Activated naive CD8-positive, alpha-beta T cell treated with anti-CD3 and anti-CD28 coated beads, Interleukin-2, amount 10 ng/mL, durations not matched to agents 7 days and 5 days (primary cell): Measurements from ENCODE around the gene PLPPR1. TPM values are rescaled to one million over a fixed set of nuclear protein-coding genes. Genes with fewer than 3 reads are reported as not detected.
"Not testable (repeated sequence)": the region's sequence is repeated elsewhere in the genome, so short reads cannot be mapped to it uniquely, and the experiment has no call there.

Experiments used
- ATAC-seq: fragments of 150-1000 bp; cut with Tn5 transposase; one replicate; pipeline ENCODE4 v1.10.0; 2021; ENCODE audit warnings: low read depth, moderate library complexity
- POLR2A ChIA-PET: fragments of 350-600 bp; sonication (Branson Sonifier 250); formaldehyde crosslinking; loops from one replicate; lab custom pipeline; 2021; ENCODE audit warnings: antibody characterized with exemption; lab: Charles Lee
- DNase-seq: peaks from one replicate; pipeline ENCODE4 v3.0.0; 2021
- H3K27ac Mint-ChIP-seq: one replicate; pipeline ENCODE4 v1.8.0; 2022; ENCODE audit warnings: mild to moderate bottlenecking, mixed read lengths
- H3K27me3 Mint-ChIP-seq: one replicate; pipeline ENCODE4 v1.8.0; 2022; ENCODE audit warnings: mild to moderate bottlenecking, moderate library complexity, mixed read lengths
- H3K36me3 Mint-ChIP-seq: one replicate; pipeline ENCODE4 v1.8.0; 2021; ENCODE audit warnings: mild to moderate bottlenecking, mixed read lengths
- H3K4me1 Mint-ChIP-seq: one replicate; pipeline ENCODE4 v1.8.0; 2021; ENCODE audit warnings: mixed read lengths
- H3K4me3 Mint-ChIP-seq: one replicate; pipeline ENCODE4 v1.8.0; 2022; ENCODE audit warnings: mild to moderate bottlenecking, moderate library complexity, mixed read lengths
- H3K9me3 Mint-ChIP-seq: one replicate; pipeline ENCODE4 v1.8.0; 2021; ENCODE audit warnings: mixed read lengths
- total RNA-seq, 2 experiments: library from RNA; stranded (reverse); gene quantifications; one replicate each; pipeline ENCODE4 v1.2.3, GENCODE V29; 2021

Gene PLPPR1
- total RNA-seq, 2 experiments from 2014 or later: not detected

DNA sequence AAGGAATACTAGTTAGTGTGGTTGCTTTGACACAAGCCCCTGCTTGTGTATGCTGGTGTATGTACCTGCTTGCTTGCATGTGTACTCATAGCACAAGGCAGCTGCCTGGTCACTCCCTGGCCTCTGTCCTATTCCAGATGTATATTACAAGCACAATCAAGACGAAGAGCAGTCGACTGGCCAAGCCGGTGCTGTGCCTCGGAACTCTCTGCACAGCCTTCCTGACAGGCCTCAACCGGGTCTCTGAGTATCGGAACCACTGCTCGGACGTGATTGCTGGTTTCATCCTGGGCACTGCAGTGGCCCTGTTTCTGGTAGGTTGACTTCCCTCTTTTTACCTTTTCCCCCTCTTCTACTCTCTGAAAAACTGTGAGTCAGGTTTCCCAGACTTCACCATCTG, 284.1 kb downstream of the PLPPR1 start:
- Mint-ChIP-seq H3K27me3 (peaks cover 5% of the 10 kb centered on the region), H3K4me3 (no peak overlapping the region), H3K36me3 (no peaks in the 10 kb centered on the region), H3K27ac (no peak overlapping the region), H3K9me3 (no peaks in the 10 kb centered on the region), H3K4me1 (no peaks in the 10 kb centered on the region)
- no peak for DNase-seq
- POLR2A ChIA-PET: no interaction called here
- ATAC-seq: no peak

DNA sequence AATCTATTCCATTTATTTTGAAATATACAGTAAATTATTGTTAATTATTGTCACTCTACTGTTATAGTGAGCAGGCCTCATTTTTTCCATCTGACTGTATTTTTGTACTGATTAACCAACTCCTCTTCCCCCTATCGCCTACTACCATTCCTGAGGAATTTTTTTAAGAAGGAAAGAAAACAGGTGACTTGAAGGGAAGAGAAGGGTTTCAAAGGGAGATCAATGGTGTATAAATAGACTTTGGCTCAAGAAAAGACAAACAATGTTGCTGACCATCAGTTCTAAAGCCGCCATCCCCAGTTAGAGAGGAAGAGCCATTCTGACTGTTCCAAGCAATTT, 286.6 kb downstream of the PLPPR1 start:
- no peak for DNase-seq
- POLR2A ChIA-PET: no interaction called here
- Mint-ChIP-seq H3K36me3 (no peaks in the 10 kb centered on the region), H3K4me3 (no peak overlapping the region), H3K27me3 (peaks cover 4% of the 10 kb centered on the region), H3K27ac (no peak overlapping the region), H3K4me1 (no peaks in the 10 kb centered on the region), H3K9me3 (no peaks in the 10 kb centered on the region)
- no peak for ATAC-seq

DNA sequence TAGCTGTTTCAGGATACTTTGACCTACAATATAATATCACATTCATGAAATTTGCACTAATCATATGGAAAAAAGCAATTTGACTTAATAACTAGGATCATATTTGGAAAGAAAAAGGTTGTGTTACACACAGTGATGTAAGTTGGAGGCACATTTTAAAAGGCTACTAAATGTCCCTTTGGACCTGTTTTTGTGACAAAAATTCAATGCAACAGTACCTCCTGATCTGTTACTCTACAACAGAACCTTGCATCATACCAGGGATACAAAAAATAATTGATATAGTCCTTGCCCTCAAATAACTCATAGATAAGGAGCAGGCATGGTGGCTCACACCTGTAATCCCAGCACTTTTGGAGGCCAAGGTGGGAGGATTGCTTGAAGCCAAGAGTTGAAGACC, 289.2 kb downstream of the PLPPR1 start:
- DNase-seq: no peak
- no peak for ATAC-seq
- H3K9me3 Mint-ChIP-seq: no peaks in the 10 kb centered on the region
- no peak overlapping the region for H3K4me3 Mint-ChIP-seq
- POLR2A ChIA-PET: no interaction called here
- no peaks in the 10 kb centered on the region for H3K36me3 Mint-ChIP-seq
- no peak overlapping the region for H3K27ac Mint-ChIP-seq
- peaks cover 2% of the 10 kb centered on the region for H3K27me3 Mint-ChIP-seq
- H3K4me1 Mint-ChIP-seq: no peaks in the 10 kb centered on the region

DNA sequence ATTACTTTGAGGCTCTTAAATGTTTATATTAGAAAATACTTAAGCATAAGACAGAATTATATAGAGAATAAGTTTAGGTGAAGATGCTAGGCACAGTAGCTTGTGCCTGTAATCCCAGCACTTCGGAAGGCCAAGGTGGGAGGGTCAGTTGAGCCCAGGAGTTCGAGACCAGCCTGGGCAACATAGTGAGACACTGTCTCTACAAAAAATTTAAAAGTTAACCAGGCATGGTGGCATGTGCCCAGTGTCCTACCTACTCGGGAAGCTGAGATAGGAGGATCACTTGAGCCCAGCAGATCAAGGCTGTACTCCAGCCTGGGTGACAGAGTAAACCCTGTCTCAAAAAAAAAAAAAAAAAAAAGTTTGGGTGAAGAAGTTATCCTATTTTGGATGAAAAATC, 294.6 kb downstream of the PLPPR1 start:
- Mint-ChIP-seq H3K36me3 (no peaks in the 10 kb centered on the region), H3K4me1 (no peaks in the 10 kb centered on the region), H3K9me3 (no peaks in the 10 kb centered on the region), H3K27ac (no peak overlapping the region), H3K4me3 (no peak overlapping the region), H3K27me3 (peaks cover 10% of the 10 kb centered on the region)
- POLR2A ChIA-PET: no interaction called here
- no peak for ATAC-seq
- no peak for DNase-seq

DNA sequence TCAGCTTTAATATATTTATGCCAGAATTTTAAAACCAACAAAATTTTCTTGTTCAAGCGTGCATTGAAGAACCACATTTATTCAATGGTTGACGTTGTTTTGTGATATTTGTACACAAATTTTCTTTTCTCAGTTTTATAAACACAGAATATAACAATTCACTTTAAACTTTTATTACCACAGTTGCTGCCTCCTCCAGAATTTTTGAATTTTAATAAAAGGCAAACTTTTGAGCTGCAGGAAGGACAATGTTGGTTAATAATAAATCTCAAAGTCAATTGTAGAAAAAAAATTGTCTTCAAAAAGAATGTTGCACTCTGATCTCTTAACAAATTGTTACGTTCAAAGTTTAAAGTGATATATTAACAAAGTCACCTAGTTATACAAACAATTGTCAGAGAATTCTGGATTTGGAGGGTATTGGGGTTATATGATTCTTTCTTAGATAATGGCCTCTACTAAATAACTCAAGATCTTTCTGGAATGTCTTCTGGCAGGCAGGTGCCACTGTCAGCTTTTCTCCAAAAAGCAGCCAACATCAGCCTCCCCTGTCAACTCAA, 295.8 kb downstream of the PLPPR1 start:
- Mint-ChIP-seq H3K4me3 (no peak overlapping the region), H3K36me3 (no peaks in the 10 kb centered on the region), H3K9me3 (no peaks in the 10 kb centered on the region), H3K4me1 (no peaks in the 10 kb centered on the region), H3K27me3 (peaks cover 12% of the 10 kb centered on the region), H3K27ac (no peak overlapping the region)
- DNase-seq (no peak), ATAC-seq (no peak)
- POLR2A ChIA-PET: no interaction called here

DNA sequence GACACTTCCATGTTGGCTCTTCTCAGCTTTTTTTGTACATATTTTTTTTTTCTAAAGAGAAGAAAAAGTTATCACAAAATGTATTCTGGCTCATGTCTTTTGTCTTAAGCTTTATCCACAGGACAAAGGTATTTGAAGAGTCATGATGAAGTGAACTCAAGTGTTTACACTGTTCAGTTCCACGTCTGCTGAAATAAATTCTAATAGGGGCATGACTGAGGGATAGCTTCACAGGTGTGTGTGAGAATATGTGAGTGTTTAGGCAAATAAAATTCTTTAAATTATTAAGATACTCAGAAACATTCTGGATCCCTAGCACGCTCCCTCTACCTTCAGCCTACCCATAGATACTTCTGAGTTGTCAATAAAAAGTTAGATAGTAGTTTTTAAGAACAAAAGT, 296.5 kb downstream of the PLPPR1 start:
- Mint-ChIP-seq H3K27ac (no peak overlapping the region), H3K9me3 (no peaks in the 10 kb centered on the region), H3K4me1 (no peaks in the 10 kb centered on the region), H3K4me3 (no peak overlapping the region), H3K27me3 (peaks cover 16% of the 10 kb centered on the region), H3K36me3 (no peaks in the 10 kb centered on the region)
- ATAC-seq (no peak), DNase-seq (no peak)
- POLR2A ChIA-PET: no interaction called here

DNA sequence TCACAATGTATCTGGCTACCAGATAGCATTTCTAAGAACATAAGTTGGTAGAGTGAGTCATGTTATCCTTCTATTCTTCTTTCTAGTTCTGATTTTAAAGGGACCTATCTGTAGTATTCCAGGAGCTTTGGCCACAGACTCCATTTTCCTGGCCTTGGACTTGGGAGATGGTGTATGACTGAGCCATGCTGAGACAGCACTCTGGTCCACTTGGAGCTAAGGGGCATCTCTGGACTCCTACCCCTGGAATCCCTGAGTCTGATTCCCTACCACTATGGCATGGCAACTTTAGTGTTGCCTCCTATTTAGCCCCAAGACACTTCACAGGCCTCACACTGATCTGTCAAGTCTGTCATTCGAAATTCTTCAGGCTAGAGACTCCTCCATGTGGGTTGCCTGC, 297.5 kb downstream of the PLPPR1 start:
- no peak for DNase-seq
- no peak for ATAC-seq
- Mint-ChIP-seq H3K9me3 (no peaks in the 10 kb centered on the region), H3K4me3 (no peak overlapping the region), H3K36me3 (no peaks in the 10 kb centered on the region), H3K27ac (no peak overlapping the region), H3K27me3 (peaks cover 13% of the 10 kb centered on the region), H3K4me1 (no peaks in the 10 kb centered on the region)
- POLR2A ChIA-PET: no interaction called here

DNA sequence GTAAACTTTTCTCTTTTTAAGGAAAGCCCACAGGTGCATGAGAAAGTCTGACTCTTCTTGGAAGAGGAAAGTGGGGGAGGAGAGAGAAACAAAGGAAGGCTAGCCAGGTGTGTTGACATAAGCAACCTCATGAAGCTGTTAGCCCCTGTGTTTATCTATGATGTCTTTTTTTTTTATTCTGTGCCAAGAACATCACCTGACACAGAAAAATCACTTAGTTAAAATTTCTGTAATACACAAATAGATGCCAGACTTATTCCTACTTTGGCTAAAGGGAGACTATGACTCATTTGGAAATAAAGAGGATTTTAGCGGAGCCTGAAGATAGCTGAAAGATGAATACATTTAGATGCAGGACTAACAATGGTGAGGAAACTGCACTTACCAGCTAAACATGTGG, 298.0 kb downstream of the PLPPR1 start:
- POLR2A ChIA-PET: no interaction called here
- H3K27ac Mint-ChIP-seq: no peak overlapping the region
- DNase-seq (no peak), ATAC-seq (no peak)
- no peak overlapping the region for H3K4me3 Mint-ChIP-seq
- no peaks in the 10 kb centered on the region for H3K36me3 Mint-ChIP-seq
- H3K27me3 Mint-ChIP-seq: peaks cover 13% of the 10 kb centered on the region
- H3K9me3 Mint-ChIP-seq: no peaks in the 10 kb centered on the region
- no peaks in the 10 kb centered on the region for H3K4me1 Mint-ChIP-seq

DNA sequence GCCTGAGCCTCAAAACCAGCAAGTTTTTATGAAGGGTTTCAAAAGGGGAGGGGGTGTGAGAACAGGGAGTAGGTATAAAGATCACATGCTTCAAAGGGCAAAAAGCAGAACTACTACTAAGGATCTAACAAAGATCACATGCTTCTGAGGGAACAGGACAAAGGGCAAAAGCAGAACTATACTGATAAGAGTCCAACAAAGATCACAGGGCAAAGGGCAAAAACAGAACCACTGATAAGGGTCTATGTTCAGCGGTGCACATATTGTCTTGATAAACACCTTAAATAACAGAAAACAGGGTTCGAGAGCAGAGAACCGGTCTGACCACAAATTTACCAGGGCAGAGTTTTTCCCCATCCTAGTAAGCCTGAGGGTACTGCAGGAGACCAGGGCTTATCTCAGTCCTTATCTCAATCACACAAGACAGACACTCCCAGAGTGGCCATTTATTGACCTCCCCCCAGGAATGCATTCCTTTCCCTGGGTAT, 298.9 kb downstream of the PLPPR1 start:
- H3K27me3 Mint-ChIP-seq: peaks cover 13% of the 10 kb centered on the region
- H3K4me3 Mint-ChIP-seq, H3K27ac Mint-ChIP-seq, DNase-seq, H3K9me3 Mint-ChIP-seq, H3K4me1 Mint-ChIP-seq, ATAC-seq, POLR2A ChIA-PET, H3K36me3 Mint-ChIP-seq: not testable (repeated sequence)

DNA sequence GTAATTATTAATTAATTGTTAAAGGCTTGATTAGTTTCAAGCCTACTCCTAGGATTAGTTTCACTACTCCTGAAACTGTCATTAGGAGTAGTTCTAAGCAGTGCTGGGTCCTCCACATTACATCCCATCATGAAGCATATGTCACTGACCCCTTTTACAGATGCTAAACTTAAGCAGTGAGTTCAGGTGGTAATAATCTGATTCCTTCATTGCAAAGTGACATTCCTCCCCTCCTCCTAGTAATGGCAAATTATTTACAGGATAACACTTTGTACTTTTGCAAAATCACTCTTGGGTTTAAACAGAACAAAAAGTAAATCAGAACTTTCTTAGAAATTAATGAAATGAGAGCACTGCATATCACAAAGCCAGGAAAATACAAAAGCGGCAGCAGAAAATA, 303.8 kb downstream of the PLPPR1 start:
- Mint-ChIP-seq H3K27me3 (peaks cover 6% of the 10 kb centered on the region), H3K9me3 (no peaks in the 10 kb centered on the region), H3K4me1 (no peaks in the 10 kb centered on the region), H3K36me3 (no peaks in the 10 kb centered on the region), H3K4me3 (no peak overlapping the region), H3K27ac (no peak overlapping the region)
- ATAC-seq (no peak), DNase-seq (no peak)
- POLR2A ChIA-PET: no interaction called here

DNA sequence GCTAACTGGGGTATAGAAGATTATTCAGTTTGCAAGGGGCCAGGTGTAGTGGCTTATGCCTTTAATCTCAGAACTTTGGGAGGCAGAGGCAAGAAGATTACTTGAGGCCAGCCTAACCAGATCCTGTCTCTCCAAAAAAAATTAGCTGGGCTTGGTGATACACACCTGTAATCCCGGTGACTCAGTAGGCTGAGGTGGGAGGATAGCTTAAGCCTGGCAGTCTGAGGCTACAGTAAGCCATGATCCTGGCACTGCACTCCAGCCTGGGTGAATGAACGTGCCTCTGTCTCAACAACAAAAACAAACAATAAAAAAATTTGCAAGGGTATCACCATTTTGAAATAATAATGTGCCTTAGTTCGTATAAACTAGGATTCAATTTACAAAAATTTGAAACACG, 305.0 kb downstream of the PLPPR1 start:
- Mint-ChIP-seq H3K27ac (no peak overlapping the region), H3K9me3 (no peaks in the 10 kb centered on the region), H3K4me3 (no peak overlapping the region), H3K27me3 (peaks cover 6% of the 10 kb centered on the region), H3K36me3 (no peaks in the 10 kb centered on the region), H3K4me1 (no peaks in the 10 kb centered on the region)
- ATAC-seq (no peak), DNase-seq (no peak)
- POLR2A ChIA-PET: no interaction called here

DNA sequence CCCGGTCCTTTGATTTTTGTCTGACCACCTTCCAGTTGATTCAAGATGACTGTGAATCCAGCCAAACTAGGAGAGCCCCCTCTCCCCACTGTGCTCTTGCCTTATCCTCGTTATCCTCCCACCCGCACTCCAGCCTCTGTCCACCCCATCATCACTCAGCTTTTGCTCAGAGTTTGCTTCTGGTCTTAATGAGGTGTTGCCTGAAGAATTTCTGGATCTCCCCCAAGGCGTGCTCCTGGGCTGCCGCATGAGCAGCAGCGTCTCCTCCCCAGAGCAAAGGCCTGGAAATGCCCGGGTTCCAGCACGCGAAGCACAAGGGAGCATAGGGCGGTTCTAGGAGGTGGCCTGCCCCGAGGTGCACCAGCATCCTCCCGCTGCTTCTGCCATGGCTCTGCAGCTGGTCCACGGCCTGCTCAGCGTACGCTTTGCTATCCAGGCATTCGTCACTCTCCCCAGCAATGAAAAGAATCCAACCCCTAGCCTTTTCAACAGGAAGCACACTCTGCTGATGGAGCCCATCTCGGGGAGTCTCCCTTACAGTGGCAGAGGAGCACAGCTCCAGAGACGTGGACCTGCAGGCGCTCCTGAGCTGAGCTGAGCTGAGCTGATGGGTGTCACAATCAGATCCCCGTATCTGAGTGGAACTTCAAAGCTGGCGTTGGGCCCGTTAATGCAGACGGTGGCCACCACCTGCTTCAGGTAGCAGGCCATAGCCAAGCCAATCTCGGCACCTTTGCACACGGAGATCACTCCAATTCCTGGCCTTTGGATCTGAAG, 305.6 kb downstream of the PLPPR1 start:
- no peak overlapping the region for H3K27ac Mint-ChIP-seq
- H3K9me3 Mint-ChIP-seq: no peaks in the 10 kb centered on the region
- ATAC-seq (no peak), DNase-seq (no peak)
- H3K36me3 Mint-ChIP-seq: no peaks in the 10 kb centered on the region
- no peaks in the 10 kb centered on the region for H3K4me1 Mint-ChIP-seq
- H3K4me3 Mint-ChIP-seq: no peak overlapping the region
- peaks cover 4% of the 10 kb centered on the region for H3K27me3 Mint-ChIP-seq
- POLR2A ChIA-PET: no interaction called here

DNA sequence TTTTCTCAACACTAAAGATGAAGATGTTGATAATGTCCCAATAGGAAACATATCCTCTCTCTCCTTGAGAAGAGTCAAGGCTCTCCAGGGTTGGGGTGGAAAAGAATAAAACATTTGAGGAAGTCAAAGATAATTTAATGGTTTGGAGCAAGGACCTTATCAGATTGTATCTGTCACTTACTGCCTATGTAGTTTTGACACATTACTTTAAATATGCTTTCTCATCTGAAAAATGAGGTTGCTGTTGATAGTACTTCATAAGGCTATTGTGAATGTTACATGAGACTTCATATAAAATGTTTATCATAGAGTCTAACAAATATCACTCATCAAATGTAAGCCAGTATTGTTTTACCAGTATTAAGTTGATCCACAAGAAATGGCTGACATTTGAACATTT, 307.6 kb downstream of the PLPPR1 start:
- Mint-ChIP-seq H3K4me1 (no peaks in the 10 kb centered on the region), H3K27ac (no peak overlapping the region), H3K27me3 (no peaks in the 10 kb centered on the region), H3K36me3 (no peaks in the 10 kb centered on the region), H3K9me3 (no peaks in the 10 kb centered on the region), H3K4me3 (no peak overlapping the region)
- ATAC-seq: no peak
- POLR2A ChIA-PET: no interaction called here
- no peak for DNase-seq

DNA sequence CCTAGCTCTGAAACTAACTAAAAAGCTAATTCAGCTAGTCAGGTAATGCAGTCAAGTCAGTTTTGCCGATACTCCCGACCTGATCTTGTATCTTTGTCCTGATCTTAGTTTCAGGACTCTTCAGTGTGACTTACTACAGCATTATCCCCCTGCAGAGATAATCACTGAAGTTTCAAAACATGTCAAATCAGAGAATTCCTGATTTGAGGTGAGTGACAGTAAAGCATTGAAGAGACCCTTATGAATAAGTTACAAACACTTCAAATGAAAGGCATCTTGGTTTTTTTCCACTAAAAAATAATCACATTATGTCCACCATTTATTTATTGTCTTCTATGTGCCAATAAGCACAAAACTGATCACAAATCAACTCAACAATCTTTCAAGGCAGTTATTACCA, 308.7 kb downstream of the PLPPR1 start:
- Mint-ChIP-seq H3K27me3 (no peaks in the 10 kb centered on the region), H3K9me3 (no peaks in the 10 kb centered on the region), H3K4me1 (no peaks in the 10 kb centered on the region), H3K36me3 (no peaks in the 10 kb centered on the region), H3K4me3 (no peak overlapping the region), H3K27ac (no peak overlapping the region)
- ATAC-seq: no peak
- POLR2A ChIA-PET: no interaction called here
- DNase-seq: no peak
